GM12878 (cell line): Measurements from ENCODE around the gene KDF1.
"Not testable (repeated sequence)": the region's sequence is repeated elsewhere in the genome, so short reads cannot be mapped to it uniquely, and the experiment has no call there.

ENCODE experiments used
- POLR2A ChIP-seq: IDR thresholded peaks from 2 replicates; pipeline ENCODE4 v1.6.1; 2011; ENCODE audit warnings: low read depth, mild to moderate bottlenecking, low read length
- SMC3 ChIP-seq: IDR thresholded peaks from 2 replicates; pipeline ENCODE4 v1.6.1; 2011; ENCODE audit warnings: low read length, improper control_type of control experiment, borderline replicate concordance
- TCF7 ChIP-seq: IDR thresholded peaks from 2 replicates; pipeline ENCODE4 v1.6.1; 2014; ENCODE audit warnings: antibody characterized with exemption, borderline replicate concordance

DNA sequence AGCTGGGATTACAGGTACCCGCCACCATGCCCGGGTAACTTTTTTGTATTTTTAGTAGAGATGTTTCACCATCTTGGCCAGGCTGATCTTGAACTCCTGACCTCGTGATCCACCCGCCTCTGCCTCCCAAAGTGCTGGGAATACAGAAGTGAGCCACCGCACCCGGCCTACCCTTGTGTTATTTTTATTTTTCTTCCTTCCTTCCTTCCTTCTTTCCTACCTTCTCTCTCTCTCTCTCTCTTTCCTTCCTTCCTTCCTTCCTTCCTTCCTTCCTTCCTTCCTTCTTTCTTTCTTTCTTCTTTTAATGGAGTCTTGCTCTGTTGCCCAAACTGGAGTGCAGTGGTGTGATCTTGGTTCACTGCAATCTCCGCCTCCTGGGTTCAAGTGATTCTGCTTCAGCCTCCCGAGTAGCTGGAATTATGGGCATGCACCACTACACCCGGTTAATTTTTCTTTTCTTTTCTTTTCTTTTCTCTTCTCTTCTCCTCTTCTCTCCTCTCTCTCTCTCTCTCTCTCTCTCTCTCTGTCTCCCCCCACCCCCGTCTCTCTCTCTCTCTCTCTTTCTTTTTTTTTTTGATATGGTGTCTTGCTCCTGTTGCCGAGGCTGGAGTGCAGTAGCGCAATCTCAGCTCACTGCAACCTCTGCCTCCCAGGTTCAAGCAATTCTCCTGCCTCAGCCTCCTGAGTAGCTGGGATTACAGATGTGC, 29.3 kb upstream of the KDF1 start:
- not testable (repeated sequence) for TF ChIP-seq SMC3, TCF7, POLR2A
